Activated CD8-positive, alpha-beta T cell treated with anti-CD3 and anti-CD28 coated beads for 36 hours (primary cell): ENCODE measurements around the gene TMEFF1. TPM values are rescaled to one million over a fixed set of nuclear protein-coding genes. Genes with fewer than 3 reads are reported as not detected.
A peak's percentile ranks its signal among the peaks of the same experiment; 100 is the strongest.
"Not testable (repeated sequence)": the region's sequence is repeated elsewhere in the genome, so short reads cannot be mapped to it uniquely, and the experiment has no call there.

Experiments used
- ATAC-seq: fragments of 200-7000 bp; cut with Tn5 transposase; one replicate; pipeline ENCODE4 v1.10.0; 2021; ENCODE audit warnings: mild to moderate bottlenecking, moderate library complexity
- CTCF ChIA-PET: fragments of 350-600 bp; sonication (Branson Sonifier 250); formaldehyde crosslinking; loops from one replicate; lab custom pipeline; 2021; ENCODE audit warnings: antibody characterized with exemption; lab: Charles Lee
- POLR2A ChIA-PET: fragments of 350-600 bp; sonication (Branson Sonifier 250); formaldehyde crosslinking; loops from one replicate; lab custom pipeline; 2021; ENCODE audit warnings: antibody characterized with exemption; lab: Charles Lee
- DNase-seq: peaks from one replicate; pipeline ENCODE4 v3.0.0-alpha.2; 2020
- H3K27ac Mint-ChIP-seq: one replicate; pipeline ENCODE4 v1.8.0; 2021; ENCODE audit warnings: mild to moderate bottlenecking, mixed read lengths
- H3K27me3 Mint-ChIP-seq: one replicate; pipeline ENCODE4 v1.8.0; 2021; ENCODE audit warnings: mixed read lengths
- H3K36me3 Mint-ChIP-seq: one replicate; pipeline ENCODE4 v1.8.0; 2021; ENCODE audit warnings: low read depth, mixed read lengths
- H3K4me1 Mint-ChIP-seq: one replicate; pipeline ENCODE4 v1.8.0; 2021; ENCODE audit warnings: low read depth, mixed read lengths
- H3K4me3 Mint-ChIP-seq: one replicate; pipeline ENCODE4 v1.8.0; 2021; ENCODE audit warnings: mild to moderate bottlenecking, moderate library complexity, mixed read lengths
- H3K9me3 Mint-ChIP-seq: one replicate; pipeline ENCODE4 v1.8.0; 2021; ENCODE audit warnings: mixed read lengths
- intact Hi-C: fragments of 100-400 bp; cut with micrococcal nuclease; formaldehyde crosslinking; loops from one replicate; pipeline ENCODE4 v1.10.0; 2022
- total RNA-seq, 2 experiments: library from RNA; stranded (reverse); gene quantifications; one replicate each; pipeline ENCODE4 v1.2.3, GENCODE V29; 2021
- TF ChIP-seq, protein P1 (sequence below): fragments of 200-600 bp; IDR thresholded peaks from one replicate; pipeline ENCODE4 v1.8.0; 2022; ENCODE audit warnings: antibody characterized with exemption, mild to moderate bottlenecking

Gene TMEFF1
- total RNA-seq, 2 experiments from 2014 or later, result 0.68 to 0.78 TPM

DNA sequence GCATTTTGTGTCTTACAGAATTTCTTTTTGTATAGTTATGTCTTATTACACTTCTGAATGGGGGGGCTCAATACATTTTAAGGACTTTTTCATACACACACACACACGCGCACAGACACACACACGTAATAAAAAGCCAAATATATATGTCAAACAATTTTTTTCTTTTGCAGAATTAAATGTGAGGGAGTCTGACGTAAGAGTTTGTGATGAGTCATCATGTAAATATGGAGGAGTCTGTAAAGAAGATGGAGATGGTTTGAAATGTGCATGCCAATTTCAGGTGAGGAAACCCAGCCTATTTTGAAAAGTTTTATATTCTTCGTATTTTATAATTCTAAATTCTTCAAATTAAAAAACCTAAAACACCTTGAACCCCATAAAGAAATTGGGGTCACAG is 25.6 kb downstream of the TMEFF1 start:
- CTCF ChIA-PET, result no interaction called here
- H3K27ac Mint-ChIP-seq, result no peak overlapping the region
- peaks cover 1% of the 10 kb centered on the region for H3K27me3 Mint-ChIP-seq
- TF ChIP-seq, protein P1, sequence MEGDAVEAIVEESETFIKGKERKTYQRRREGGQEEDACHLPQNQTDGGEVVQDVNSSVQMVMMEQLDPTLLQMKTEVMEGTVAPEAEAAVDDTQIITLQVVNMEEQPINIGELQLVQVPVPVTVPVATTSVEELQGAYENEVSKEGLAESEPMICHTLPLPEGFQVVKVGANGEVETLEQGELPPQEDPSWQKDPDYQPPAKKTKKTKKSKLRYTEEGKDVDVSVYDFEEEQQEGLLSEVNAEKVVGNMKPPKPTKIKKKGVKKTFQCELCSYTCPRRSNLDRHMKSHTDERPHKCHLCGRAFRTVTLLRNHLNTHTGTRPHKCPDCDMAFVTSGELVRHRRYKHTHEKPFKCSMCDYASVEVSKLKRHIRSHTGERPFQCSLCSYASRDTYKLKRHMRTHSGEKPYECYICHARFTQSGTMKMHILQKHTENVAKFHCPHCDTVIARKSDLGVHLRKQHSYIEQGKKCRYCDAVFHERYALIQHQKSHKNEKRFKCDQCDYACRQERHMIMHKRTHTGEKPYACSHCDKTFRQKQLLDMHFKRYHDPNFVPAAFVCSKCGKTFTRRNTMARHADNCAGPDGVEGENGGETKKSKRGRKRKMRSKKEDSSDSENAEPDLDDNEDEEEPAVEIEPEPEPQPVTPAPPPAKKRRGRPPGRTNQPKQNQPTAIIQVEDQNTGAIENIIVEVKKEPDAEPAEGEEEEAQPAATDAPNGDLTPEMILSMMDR, result no peak
- DNase-seq (no peak), ATAC-seq (no peak)
- no peaks in the 10 kb centered on the region for H3K4me1 Mint-ChIP-seq
- no peaks in the 10 kb centered on the region for H3K36me3 Mint-ChIP-seq
- H3K4me3 Mint-ChIP-seq, result no peak overlapping the region
- intact Hi-C loops, result no loop called here
- POLR2A ChIA-PET, result no interaction called here
- no peaks in the 10 kb centered on the region for H3K9me3 Mint-ChIP-seq

DNA sequence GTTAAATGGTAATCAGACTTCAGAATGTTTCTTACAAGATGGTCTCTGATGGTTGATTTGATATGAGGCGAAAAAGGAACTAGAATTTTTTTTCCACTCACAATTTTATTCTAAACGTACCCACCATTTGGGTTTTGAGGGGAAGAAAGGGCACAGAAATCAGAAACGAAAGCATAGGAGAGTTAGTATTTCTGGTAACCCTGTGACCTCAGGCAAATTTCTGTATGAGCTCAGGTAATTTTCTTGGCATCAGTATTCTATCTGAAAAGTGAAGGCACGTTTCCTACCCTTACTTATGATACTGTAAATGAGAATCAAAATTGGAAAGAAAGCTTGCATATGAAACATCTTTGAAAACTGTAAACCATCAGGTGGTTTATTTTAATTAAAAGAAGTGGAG is 26.5 kb downstream of the TMEFF1 start:
- POLR2A ChIA-PET, result no interaction called here
- Mint-ChIP-seq H3K27me3 (peaks cover 1% of the 10 kb centered on the region), H3K9me3 (no peaks in the 10 kb centered on the region), H3K4me3 (no peak overlapping the region), H3K4me1 (no peaks in the 10 kb centered on the region), H3K27ac (no peak overlapping the region), H3K36me3 (no peaks in the 10 kb centered on the region)
- intact Hi-C loops, result no loop called here
- ATAC-seq (no peak), DNase-seq (no peak)
- TF ChIP-seq, protein P1, result no peak
- CTCF ChIA-PET, result no interaction called here

DNA sequence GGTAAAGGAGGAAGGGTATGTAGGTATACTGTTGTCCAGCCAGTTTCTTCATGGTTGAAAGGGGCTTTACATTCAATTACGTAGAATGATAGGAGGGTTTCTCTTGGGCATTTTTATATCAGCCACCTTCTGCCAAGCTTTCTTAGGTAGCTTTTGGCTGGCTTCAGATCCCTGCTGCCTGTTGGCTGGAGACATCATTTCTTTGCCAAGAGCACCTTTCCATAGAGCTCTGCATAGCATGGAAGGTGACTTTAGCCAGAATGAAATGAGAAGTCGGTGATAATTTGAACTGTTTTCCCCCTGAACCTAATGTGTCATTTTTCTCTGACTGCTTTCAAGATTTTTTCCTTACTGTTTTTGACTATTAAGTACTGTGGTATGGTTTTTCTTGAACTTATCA is 26.9 kb downstream of the TMEFF1 start:
- H3K4me3 Mint-ChIP-seq, result no peak overlapping the region
- TF ChIP-seq, protein P1, result no peak
- intact Hi-C loops, result no loop called here
- no peaks in the 10 kb centered on the region for H3K9me3 Mint-ChIP-seq
- no peak overlapping the region for H3K27ac Mint-ChIP-seq
- DNase-seq, result no peak
- no peaks in the 10 kb centered on the region for H3K4me1 Mint-ChIP-seq
- POLR2A ChIA-PET, result no interaction called here
- peaks cover 1% of the 10 kb centered on the region for H3K27me3 Mint-ChIP-seq
- no peak for ATAC-seq
- no peaks in the 10 kb centered on the region for H3K36me3 Mint-ChIP-seq
- CTCF ChIA-PET, result no interaction called here

DNA sequence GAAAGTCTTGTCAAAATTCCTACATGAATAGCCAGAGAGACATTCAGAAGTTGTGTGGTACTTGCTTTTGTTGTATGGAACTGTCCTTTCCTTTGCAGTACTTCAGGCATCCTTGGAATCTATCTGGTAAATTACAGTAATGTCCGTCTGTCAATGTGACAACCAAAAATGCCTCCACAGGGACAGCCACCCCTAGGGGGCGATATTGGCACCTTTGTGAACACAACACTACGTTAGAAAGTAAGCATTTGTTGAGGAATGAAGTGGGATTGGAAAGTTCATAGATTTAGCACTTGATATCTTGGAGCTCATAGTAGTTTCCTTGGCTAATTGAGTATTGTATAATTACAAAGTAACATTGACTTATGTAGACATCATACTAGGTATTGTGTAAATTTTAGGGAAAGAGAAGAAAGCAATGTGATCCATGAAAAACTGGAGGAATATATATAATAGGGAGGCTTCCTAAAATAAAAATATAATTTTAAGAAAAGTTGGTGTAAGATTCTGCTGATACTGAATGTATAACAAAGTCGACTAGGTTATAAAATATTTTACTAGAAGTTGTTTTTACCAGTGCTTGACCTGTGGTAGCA is 32.7 kb downstream of the TMEFF1 start:
- Mint-ChIP-seq H3K27me3 (no peaks in the 10 kb centered on the region), H3K36me3 (no peaks in the 10 kb centered on the region), H3K27ac (no peak overlapping the region), H3K4me1 (no peaks in the 10 kb centered on the region), H3K4me3 (no peak overlapping the region), H3K9me3 (peaks cover 1% of the 10 kb centered on the region)
- POLR2A ChIA-PET, result no interaction called here
- TF ChIP-seq, protein P1, result peak; percentile 90
- ATAC-seq (no peak), DNase-seq (peak; percentile 89)
- CTCF ChIA-PET, result interaction anchor here (0.6 to 1.6 kb wide), 10 partner anchors 8 to 90 kb away, joined by 3 to 7 read pairs (median 4); no protein-coding TSS in a partner anchor
- intact Hi-C loops, result loop anchor here (5.0 kb wide), 1 partner anchor 92 kb away; no protein-coding TSS in a partner anchor

DNA sequence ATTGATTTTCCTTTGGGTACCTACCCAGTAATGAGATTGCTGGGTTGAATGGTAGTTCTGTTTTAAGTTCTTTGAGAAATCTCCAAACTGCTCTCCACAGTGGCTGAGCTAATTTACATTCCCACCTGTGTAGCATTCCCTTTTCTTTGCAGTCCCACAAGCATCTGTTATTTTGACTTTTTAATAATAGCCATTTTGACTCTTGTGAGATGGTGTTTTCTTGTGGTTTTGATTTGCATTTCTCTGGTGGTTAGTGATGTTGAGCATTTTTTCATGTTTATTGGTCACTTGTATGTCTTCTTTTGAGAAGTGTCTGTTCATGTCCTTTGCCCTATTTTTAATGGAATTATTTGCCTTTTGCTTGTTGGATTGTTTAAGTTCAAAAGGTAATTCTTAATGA is 34.4 kb downstream of the TMEFF1 start:
- ATAC-seq, DNase-seq, H3K27me3 Mint-ChIP-seq, H3K9me3 Mint-ChIP-seq, POLR2A ChIA-PET, H3K36me3 Mint-ChIP-seq, H3K27ac Mint-ChIP-seq, H3K4me3 Mint-ChIP-seq, H3K4me1 Mint-ChIP-seq: not testable (repeated sequence)
- CTCF ChIA-PET, result interaction anchor here (1.2 kb wide), 1 partner anchor 90 kb away, joined by 3 read pairs; no protein-coding TSS in a partner anchor
- intact Hi-C loops, result loop anchor here (5.0 kb wide), 1 partner anchor 90 kb away; no protein-coding TSS in a partner anchor
